ENCODE measurements around the gene ING5. TPM values are rescaled to one million over a fixed set of nuclear protein-coding genes. Genes with fewer than 3 reads are reported as not detected.

The ING5 gene
- total and polyA plus RNA-seq, 7 donors = 14.5 to 25.4 (median 18.9) TPM

DNA sequence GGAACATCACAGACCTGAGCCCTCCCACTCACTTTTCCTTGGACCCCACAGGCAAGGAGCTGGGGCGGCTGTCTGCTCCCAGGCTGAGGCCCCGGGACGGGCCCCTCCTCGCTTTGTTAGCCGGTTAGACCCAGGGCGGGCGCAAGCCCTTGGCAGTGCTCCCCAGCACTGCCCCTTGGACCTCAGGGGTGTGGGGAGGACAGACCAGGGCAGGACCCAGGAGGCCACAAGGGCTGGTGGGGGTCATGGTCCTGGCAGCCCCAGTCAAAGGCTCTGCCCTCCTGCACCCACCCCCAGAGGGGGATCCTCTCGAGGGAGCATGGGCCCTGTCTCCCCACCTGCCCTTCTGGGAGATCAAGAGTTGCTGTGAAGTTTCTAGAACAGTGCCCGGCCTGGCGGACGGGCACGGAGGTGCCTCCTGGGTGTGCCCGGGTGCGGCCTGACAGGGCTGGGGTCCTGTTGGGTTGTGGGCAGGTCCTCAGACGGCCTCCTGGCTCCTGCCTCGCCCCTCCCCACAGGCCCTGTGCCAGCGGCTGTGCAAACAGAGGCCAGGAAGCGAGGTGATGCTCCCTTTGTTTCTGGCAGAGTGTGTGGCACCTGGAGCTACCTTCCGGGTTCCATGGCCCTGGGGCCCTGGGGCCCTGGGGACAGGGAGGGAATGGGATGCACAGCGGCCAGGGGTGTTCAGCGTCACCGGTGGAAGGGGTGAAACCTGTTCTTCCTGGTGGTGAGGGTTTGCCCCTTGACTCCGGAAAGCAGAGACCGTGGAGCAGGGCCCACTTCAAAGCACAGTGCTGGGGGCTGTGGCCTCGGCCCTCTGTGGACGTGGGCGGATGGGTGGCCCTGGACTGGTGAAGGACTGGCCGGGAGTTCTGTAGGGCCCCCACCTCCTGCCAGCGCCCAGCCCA lies 71.9 kb downstream of the ING5 start:
- H3K27me3 ChIP-seq (ENCODE audit: insufficient read depth in 3 of 3, low read length in 2 of 3) = peaks cover 0 to 20% (median 4%) of the 10 kb centered on the region in 3 donors
- ATAC-seq (no peak), DNase-seq (no peak)
- H3K27ac ChIP-seq = no peak overlapping the region
- intact Hi-C loops (cut with DNase I) = no loop called here
- no peak overlapping the region for H3K4me3 ChIP-seq
- no peaks in the 10 kb centered on the region for H3K9me3 ChIP-seq
- peaks cover 10% of the 10 kb centered on the region for H3K4me1 ChIP-seq
- TF ChIP-seq, protein P1, sequence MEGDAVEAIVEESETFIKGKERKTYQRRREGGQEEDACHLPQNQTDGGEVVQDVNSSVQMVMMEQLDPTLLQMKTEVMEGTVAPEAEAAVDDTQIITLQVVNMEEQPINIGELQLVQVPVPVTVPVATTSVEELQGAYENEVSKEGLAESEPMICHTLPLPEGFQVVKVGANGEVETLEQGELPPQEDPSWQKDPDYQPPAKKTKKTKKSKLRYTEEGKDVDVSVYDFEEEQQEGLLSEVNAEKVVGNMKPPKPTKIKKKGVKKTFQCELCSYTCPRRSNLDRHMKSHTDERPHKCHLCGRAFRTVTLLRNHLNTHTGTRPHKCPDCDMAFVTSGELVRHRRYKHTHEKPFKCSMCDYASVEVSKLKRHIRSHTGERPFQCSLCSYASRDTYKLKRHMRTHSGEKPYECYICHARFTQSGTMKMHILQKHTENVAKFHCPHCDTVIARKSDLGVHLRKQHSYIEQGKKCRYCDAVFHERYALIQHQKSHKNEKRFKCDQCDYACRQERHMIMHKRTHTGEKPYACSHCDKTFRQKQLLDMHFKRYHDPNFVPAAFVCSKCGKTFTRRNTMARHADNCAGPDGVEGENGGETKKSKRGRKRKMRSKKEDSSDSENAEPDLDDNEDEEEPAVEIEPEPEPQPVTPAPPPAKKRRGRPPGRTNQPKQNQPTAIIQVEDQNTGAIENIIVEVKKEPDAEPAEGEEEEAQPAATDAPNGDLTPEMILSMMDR (IDR thresholded peaks at IDR 0.05) = no peak
- H3K36me3 ChIP-seq (ENCODE audit: insufficient read depth in 1 of 2, low read depth in 1 of 2) = no peaks in the 10 kb centered on the region
- 72 to 84% (median 72%) methylated on average over 26 to 29 of the region's 29 CpGs for WGBS, 3 donors

DNA sequence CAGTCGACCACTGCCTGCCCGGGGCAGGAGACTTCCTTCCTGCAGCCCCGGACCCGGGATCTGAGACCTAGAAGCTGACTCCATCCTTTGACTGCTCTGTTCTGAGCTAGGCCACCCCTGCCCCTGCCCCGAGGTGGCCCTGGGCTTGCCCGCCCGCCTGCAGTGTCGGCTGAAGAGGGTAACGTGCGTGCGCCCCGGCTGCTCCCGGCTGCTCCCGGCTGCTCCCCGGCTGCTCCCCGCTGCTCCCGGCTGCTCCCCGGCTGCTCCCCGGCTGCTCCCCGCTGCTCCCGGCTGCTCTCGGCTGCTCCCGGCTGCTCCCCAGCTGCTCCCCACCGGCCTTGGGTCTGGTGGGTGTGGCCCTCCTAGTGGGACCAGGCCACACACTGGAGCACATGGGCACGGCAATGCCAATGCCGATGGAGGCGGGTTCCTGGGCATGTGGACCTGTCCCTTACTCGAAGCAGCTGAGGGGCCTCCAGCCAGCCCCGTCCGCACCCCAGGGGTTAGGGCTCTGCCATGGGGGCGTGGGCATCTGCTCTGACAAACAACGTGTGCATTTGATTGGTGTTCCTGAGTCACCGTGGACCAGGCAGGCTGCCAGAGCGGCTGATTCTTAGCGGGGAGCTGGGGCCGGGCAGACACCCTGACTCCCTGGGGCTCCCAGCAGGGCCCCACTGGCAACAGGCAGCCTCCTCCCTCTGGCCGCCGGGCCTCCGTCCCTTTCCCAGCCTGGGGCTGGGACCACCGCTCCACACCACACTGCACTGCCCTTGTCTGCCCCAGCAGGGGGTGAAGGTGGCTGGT lies 72.8 kb downstream of the ING5 start:
- DNase-seq (no peak), ATAC-seq (no peak)
- H3K9me3 ChIP-seq = no peaks in the 10 kb centered on the region
- intact Hi-C loops (cut with DNase I) = no loop called here
- no peaks in the 10 kb centered on the region for H3K36me3 ChIP-seq (ENCODE audit: insufficient read depth in 1 of 2, low read depth in 1 of 2)
- no peak overlapping the region for H3K4me3 ChIP-seq
- peaks cover 0 to 20% (median 4%) of the 10 kb centered on the region in 3 donors for H3K27me3 ChIP-seq (ENCODE audit: insufficient read depth in 3 of 3, low read length in 2 of 3)
- TF ChIP-seq, protein P1 (IDR thresholded peaks at IDR 0.05) = no peak
- peaks cover 10% of the 10 kb centered on the region for H3K4me1 ChIP-seq
- H3K27ac ChIP-seq = no peak overlapping the region
- WGBS, 3 donors = 36 to 57% (median 43%) methylated on average over 31 to 40 of the region's 40 CpGs

DNA sequence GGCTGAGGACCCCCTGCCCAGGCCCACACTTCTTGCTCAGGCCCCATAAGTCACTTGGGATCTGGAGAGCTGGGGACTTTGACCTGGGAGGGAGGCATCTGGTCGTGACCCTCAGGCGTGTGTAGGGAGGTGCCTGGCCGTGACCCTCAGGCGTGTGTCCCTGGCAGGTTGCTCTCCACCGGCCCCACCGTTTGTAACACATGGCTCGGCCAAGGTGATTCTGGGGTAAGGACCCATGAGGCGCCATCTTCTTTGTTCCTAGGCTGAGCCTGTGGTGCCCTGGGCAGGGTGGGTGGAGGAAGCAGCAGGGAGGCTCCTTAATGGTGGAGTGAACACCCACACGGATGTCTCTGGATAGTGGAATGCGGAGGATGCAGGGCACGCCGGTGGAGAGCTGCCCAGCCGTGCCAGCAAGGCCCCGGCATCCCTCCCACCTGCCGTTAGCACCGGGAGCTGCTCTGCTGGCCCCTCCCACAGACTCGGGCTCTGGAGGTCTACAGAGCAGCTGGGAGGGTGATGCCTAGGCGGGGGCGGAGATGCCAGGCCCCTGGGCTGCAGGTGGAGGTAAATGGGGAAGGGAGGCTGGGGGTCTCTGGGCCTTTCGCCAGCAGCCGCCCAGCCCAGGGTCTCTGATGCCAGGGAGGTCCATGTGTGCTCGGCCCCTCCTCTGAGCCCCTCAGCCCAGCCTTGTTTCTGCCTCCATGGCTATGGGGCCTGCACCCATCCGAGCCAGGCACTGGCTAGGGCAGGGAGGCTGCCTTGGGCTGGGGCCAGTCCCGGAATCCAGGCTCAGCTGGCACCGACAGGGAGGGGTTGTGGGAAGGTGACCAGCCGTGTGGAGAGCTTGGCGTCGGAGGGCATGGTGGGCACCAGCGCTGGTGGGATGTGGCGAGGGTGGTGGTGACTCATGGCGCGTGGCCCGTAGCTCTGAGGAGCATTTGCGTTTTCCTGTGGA lies 73.7 kb downstream of the ING5 start:
- no peaks in the 10 kb centered on the region for H3K9me3 ChIP-seq
- TF ChIP-seq, protein P1 (IDR thresholded peaks at IDR 0.05) = no peak
- intact Hi-C loops (cut with DNase I) = no loop called here
- WGBS, 3 donors = 61 to 71% (median 62%) methylated on average over 30 to 34 of the region's 34 CpGs
- DNase-seq (no peak), ATAC-seq (no peak)
- peaks cover 0 to 20% (median 4%) of the 10 kb centered on the region in 3 donors for H3K27me3 ChIP-seq (ENCODE audit: insufficient read depth in 3 of 3, low read length in 2 of 3)
- no peak overlapping the region for H3K27ac ChIP-seq
- no peak overlapping the region for H3K4me3 ChIP-seq
- H3K4me1 ChIP-seq = peaks cover 10% of the 10 kb centered on the region
- no peaks in the 10 kb centered on the region for H3K36me3 ChIP-seq (ENCODE audit: insufficient read depth in 1 of 2, low read depth in 1 of 2)

DNA sequence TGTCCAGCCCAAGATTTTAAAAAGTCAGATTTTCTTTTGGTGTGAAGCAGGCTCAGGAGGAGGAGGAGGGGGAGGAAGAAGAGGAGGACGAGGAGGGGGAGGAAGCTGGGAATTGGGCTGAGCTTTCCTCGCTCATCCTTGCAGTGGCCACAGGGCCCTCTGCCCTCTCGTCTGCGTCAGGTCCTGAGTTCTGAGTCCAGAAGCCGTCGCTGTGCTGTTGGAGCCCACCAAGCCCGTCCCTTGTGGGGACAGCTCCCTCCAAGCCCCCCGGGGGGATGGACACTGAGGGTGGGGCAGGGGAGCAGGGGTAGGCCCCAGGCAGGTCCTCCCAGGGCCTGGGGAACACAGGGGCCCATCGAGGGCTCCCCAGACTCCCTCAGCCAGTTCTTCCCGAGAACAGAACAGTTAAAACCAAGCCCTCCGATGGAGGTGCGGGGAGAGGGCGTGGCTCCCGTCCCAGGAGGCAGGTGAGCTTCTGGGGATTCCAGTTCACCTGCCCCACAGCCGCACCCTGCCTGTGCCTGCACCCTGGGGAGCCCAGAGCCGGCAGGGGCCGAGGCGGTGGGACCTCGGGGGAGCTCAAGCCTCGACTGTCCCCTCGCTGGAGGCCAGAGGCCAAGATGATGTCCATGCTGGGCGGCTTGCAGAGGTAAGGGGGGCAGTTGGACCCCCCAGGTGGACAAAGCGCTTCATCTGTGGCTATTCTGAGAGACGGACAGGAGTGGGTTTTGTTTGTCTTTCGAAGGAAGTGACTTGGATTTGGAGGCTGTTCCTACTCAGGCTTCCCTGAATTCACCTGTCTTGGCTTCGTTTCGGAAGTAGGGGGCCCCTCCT lies 74.7 kb downstream of the ING5 start, which contains the start of gene GAL3ST2:
TSS of gene GAL3ST2 (plus strand) at position 487 of the 834 bp plus-strand sequence. CDS start at position 621, 134 bp downstream.
- H3K4me1 ChIP-seq = peaks cover 2% of the 10 kb centered on the region
- H3K4me3 ChIP-seq = no peak within 1 kb of the TSS
- H3K27me3 ChIP-seq (ENCODE audit: insufficient read depth in 3 of 3, low read length in 2 of 3) = peaks cover 0 to 20% (median 4%) of the 10 kb centered on the region in 3 donors
- DNase-seq (no peak), ATAC-seq (no peak)
- no peaks in the 10 kb centered on the region for H3K9me3 ChIP-seq
- 79 to 85% (median 81%) methylated on average over 27 of the region's 27 CpGs for WGBS, 3 donors
- TF ChIP-seq, protein P1 (IDR thresholded peaks at IDR 0.05) = no peak
- no peak within 1 kb of the TSS for H3K27ac ChIP-seq
- no peaks in the 10 kb centered on the region for H3K36me3 ChIP-seq (ENCODE audit: insufficient read depth in 1 of 2, low read depth in 1 of 2)
- intact Hi-C loops (cut with DNase I) = no loop called here

All from psoas muscle (tissue), 8 donors.